CD4-positive, alpha-beta T cell treated with Interleukin-6 at 100 ng/mL for 8 hours (primary cell): ENCODE results near the gene CSRNP3.

Experiments
- DNase-seq: peaks from one replicate; pipeline ENCODE4 v3.0.0-alpha.2; 2020; ENCODE audit warnings: mixed read lengths, low spot score

CSRNP3 gene

DNA sequence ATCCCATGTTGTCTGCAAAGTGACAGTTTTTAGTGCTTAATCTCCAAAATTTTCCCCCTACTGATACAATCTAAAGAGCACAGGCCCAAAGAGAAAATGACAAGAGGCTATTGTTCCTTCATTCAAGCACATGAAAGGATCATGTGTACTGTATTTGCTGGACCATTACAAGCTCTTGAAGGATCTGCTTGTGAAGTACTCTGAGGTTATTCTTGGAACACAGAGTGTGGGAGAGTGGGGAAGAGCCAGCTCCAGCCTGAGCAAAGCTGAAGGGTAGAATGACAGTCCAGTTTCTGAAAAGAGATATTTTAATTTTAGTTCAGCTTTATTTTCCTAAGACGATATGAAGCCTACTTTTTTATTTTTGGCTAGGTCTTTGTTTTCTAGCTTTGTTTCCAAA lies 212.3 kb downstream of the CSRNP3 start:
- no peak for DNase-seq

DNA sequence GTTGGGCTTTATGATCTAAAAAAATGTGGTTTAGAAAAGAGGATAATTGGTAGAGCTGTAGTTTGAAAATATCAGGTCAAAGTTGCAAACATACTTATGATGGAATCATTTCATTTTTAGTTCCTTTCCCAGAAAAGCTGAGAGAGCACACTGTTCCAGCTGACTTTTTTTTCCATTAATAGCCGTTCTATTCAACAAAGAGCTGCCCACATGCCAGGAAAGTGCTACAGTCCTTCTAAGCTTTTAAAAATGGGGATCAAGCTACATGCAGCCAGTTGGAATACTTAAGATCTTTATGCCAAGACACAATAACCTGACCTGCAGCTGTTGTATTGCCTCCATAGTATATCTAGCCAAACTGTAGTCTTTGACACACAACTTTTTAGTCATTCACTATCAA lies 213.0 kb downstream of the CSRNP3 start:
- DNase-seq = no peak

DNA sequence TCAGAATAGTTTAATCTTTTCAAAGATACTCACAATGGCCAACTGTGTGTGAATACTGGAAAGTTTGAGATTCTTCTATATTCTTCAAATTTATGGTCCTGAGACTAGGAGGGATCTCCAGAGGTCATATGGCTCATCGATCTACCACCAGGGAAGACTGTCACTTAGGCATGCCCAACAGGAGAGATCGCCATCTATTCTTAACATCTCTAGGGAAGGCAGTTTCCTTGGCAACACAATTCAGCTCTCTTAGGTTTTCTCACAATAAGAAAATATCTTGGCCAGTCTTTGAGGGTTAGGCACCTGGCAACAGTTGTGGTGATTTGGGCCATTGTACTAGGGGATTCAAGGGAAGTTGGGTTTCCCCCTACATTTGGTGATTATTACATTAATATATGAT lies 217.3 kb downstream of the CSRNP3 start:
- no peak for DNase-seq

DNA sequence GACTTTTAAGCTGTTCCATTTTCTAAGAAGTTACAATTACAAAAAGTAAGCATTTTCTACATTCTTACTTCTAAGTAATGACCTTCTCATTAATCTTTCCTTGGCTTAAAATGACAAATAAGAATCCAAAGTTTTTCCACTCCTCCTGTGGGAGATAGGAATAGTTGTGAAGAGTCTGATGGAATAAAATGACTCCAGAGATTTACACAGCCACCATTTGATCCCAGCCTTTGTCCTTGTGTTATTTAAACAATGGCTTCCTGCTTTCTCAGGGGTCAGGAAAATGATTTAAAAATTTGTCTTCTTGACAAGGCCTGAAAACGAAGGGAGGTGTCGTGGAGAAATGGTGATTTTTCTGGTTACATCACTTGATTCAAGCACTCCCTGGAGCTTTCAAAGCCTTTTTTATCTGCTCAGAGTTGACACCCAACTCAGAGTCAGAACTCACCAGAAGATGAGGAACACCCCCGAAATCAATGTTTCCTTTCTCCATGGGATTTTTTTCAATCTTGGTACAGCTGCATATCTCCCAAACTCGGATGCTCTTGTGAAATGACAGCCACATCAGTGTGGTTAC lies 218.0 kb downstream of the CSRNP3 start:
- DNase-seq = no peak

DNA sequence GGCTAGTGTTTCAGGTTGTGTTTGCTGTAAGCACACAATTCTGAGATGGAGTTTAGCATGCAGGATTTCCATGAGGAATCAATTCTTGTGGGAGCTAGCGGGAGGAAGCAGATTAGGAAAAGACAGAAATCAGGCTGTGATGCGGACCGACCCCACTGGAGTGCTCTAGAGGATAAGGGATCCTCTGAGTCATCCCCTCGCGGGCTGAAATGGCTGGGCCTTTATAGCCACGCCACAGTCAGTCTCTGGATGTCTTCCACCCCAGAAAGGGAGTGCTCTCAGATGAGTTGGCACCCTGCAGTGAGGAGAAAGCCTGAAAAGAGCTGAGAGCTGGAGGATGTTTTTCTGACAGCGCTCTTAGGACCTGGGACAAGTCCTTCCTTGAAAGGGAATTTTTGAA lies 222.1 kb downstream of the CSRNP3 start:
- DNase-seq = no peak

DNA sequence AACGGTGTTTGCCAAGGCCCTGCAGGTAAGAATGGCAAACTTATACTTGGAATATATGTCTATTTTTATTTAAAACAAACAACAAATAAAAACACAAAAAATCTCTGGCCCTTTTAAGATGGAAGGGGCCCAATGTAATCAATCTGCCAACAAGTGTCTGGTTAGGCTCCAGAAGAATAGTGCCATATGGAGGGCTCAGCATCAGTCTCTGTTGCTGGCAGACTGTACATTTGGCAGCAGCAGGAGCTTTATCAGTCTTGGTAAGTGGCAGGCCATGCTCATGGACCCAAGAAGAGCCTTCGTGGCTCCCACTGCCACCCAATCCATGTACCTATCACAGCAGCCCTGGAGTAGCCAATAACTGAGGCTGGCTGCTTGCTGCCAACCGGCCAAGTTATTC lies 223.4 kb downstream of the CSRNP3 start:
- no peak for DNase-seq

DNA sequence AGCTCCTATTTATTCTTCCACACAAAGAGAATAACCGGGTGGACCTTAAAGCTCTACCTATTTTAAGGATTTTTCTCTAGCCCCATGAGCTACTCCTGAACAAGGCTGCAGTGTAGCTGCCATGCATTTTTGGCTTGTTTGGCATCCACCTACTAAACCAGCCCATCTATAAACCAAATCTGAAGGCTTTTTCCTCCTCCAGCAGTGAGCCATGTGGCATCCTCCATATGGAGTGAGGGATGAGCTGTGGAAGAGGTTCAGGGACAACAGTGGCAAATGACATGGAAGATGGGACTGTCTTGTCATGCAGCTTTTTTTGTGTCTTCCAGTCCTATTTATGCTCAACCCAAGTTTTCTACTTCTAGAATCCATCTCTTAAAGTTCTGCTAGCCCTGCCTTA lies 224.3 kb downstream of the CSRNP3 start:
- DNase-seq = no peak

DNA sequence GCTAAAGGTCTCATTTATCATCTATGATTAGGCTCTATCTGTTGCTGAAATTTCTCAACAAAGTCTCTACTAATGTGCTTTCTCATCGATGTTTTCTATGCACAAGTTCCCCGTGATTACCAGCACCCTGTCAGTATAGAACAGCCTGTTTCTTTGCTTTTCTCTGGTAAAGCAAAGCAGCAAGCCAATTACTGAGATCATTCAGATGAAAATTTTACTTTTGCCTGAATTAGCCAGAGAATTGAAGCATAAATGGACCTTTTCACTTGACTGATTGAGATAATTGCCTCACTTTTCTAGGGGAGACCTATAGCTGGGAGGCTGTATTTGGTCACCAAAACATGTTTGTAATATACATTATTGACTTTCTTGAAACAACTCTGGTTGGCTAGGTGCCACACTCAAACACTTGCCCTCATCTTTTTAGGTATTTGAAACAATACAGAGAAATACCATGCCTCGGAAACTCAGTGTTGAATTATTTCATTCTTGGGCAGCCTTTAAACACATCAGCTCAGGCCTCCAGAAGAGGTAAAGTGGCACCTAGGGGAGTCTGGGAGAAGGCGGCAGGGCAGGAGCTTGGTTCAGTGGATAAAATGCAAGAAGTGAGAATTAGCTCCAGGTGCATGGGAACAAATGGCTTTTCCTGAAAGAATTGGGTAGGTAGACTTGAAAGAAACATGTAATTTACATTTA lies 228.4 kb downstream of the CSRNP3 start:
- DNase-seq = no peak

DNA sequence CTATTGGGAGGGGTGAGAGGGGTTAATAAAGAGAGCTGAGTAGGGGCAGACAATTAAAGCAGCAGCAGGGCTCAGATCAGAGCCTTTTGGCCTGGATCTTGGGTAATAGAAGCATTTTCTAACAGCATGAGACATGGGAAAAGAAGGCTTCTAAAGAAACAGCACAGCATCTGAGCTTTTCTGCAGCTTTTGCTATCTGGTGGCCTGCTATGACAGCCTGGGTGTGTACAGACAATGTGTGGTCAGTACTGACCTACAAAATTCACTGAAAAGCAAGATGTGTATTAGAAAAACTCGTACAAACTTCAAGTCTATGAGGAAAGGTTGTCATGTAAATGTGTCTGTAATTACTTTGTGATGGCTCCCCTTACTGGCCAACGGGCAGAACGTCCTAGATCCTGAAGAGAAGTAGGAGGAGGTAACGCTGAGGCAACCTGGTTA lies 229.0 kb downstream of the CSRNP3 start:
- no peak for DNase-seq

DNA sequence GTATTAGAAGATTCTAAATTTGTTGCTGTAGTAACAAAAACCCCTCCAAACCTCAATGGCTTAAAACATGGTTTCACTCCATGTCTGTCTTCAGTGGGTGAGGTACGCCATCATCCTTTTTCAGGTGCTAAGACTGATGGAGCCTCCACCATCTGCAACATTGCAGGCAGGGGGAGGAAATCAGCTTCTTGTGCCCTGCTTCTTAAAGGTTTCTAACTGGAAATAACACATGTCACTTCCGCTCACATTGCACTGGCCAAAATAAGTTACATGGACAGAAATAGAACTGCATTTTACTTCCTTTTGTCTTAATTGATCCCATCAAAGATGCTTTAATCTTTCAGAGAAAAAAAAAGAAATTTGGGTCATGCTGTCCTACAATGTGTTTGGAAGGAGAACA lies 230.4 kb downstream of the CSRNP3 start:
- DNase-seq = no peak

DNA sequence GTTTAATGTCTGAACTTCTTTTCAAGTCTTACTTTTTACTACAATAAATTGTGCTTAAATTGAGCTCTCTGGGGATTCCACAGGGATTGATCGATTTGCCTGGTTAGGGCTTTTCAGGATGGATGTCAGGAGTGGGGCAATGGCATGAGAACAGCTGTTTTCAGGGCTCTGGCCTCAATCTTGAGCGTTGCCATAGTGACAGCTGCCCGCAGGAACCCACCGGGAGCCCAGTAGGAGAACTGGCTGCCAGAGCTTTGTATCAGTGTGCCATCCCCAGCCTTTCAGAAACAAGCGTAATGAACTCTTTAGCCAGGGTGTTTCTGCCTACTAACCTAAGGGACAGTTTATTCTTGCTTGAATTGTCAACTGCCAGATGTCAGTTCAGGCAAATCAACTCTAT lies 231.0 kb downstream of the CSRNP3 start:
- no peak for DNase-seq

DNA sequence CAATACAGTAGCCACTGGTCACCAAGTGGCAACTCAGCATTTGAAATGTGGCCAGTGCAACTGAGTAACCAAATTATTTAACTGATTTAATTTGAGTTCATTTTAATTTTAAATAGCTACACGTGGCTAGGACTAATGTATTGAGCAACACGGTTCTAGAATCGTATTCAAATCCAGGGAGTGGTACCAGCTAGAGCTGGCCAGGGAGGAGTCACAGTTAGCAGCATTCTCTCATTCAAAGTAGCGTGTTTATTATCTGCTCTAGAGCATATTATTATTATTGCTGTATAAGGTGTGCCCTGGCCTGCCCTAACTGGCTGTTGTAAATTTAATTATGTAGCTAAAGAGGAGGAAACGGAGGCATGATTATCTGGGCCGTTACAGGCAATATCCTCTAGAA lies 231.6 kb downstream of the CSRNP3 start:
- no peak for DNase-seq

DNA sequence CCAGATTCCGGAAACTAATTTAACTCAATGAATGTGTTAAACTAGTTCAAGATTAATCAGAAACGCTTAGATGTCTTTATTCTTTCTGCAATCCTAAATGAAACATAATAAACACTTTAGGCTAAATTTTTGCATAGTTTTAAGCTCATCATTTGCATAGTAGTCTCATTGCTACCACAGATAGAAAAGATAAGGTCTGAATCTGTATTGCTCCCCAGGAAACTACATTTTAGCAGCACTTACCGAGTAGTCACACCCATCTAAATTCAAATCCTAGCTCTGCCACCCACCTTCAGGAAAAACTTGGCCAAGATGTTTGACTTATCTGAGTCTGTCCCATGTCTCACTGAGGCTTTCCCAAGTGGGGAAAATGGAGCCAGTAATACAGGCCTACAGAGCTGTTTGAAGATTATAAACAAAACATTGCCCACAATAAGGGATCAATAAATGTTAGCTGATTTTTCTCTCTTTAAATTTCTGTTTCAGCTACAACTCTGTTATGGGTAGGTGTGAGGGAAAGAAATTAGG lies 237.5 kb downstream of the CSRNP3 start:
- DNase-seq = no peak

DNA sequence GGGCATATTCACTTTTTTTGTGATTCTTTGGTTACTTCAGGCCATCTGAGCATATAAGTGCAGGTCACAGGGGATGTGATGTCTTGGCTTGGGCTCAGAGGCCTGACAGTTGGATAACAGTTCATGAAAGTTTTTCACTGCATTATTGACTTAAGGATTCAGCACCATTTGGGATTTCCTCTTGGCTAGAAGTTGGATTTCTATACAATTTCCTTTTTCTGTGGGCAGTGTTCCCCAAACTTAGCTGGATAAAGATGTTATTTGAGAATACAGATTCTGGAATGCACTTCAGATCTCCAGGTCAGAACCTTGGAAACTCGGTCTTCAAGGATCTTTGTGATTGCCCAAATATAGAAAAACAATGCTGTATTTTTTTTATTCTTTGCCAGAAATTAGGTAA lies 246.6 kb downstream of the CSRNP3 start:
- DNase-seq = no peak

DNA sequence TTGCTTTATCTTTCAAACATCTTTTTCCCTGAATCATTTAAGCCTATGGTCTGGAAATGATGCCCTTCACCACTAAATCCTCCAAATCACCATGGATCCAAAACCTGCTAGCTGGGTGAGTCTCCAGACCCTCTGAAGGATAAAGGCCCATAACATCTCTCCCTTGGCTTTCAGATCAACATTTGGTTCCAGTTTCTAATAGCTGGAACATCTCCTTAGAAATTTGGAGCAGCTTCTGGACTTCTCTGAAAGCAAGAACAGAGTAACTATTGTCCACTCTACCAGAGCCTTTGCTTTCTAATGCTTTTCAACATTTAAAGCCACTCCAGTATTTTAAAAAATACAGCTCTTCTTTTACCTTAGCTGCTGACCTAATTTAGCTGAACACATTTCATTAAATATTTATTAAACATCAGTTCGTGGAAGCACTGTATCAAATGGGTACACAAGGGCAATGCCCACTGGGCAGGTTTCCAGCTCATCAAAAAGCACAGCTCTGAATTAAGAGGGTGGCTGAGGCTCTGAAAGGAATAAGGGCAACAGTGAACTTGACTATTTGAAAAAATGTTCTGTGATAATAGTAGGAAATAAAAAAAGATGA lies 249.2 kb downstream of the CSRNP3 start:
- DNase-seq = no peak

DNA sequence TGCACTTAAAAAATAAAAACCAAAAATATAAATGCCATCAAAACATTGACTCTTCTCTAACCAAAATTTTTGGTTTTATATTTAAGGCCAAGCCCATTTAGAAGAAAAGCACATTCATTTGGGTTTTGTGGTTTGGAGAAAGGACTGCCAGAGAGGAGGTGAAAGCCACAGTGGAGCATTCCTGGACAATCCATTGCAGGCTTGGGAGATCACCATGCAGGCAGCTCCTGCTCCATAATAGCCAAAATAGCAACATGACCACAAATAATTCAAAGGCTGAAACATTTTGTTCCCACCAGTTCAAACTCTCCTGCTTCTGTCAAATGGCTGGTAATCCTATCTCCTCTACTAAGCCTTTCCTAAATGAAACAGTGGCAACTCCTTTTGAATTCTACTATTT lies 251.0 kb downstream of the CSRNP3 start:
- no peak for DNase-seq

DNA sequence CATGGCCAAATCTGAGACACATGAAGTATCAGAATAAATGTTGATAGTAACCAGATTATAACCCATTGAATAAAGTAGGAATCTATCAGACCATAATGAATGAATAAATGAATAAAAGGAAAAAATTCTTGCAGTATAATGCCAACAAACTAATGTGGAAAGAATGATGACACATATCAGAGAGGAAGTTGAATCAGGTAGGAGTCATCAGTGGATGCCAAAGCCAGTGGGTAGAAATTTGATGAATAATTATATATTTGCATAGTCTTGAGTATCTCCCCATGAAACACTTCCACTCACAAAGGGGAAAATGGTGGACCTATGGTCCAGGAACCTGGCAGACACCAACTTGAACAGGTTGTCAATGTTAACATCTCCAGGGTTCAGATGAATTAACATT lies 255.9 kb downstream of the CSRNP3 start:
- DNase-seq = no peak
